ENCODE measurements around the gene TSKS.

Gene TSKS

GRCh38 chr19:49799798-49800376, 36.8 kb upstream of the TSKS start:
- Histone ChIP-seq H3K27ac (no peak overlapping the region), H3K27me3 (replicated peaks) (no peaks in the 10 kb centered on the region), H3K4me3 (ENCODE audit: low read depth, low read length) (no peak overlapping the region), H3K36me3 (replicated peaks) (peaks cover 75% of the 10 kb centered on the region)
- DNase-seq = no peak
- TF ChIP-seq CTCF (IDR thresholded peaks at IDR 0.05; ENCODE audit: low read depth, low read length, missing control alignments) = peak; percentile 39
- in situ Hi-C loops (cut with HindIII; ENCODE audit: low pct_ligation_motif_present, low sequenced_read_pairs) = no loop called here

GRCh38 chr19:49799271-49799797, 36.2 kb upstream of the TSKS start:
- no peak for TF ChIP-seq CTCF (IDR thresholded peaks at IDR 0.05; ENCODE audit: low read depth, low read length, missing control alignments)
- no peak overlapping the region for H3K27ac ChIP-seq
- no peak overlapping the region for H3K4me3 ChIP-seq (ENCODE audit: low read depth, low read length)
- no peak for DNase-seq
- no peaks in the 10 kb centered on the region for H3K27me3 ChIP-seq (replicated peaks)
- in situ Hi-C loops (cut with HindIII; ENCODE audit: low pct_ligation_motif_present, low sequenced_read_pairs) = no loop called here
- peaks cover 77% of the 10 kb centered on the region for H3K36me3 ChIP-seq (replicated peaks)

GRCh38 chr19:49798574-49798973, 35.5 kb upstream of the TSKS start:
- in situ Hi-C loops (cut with HindIII; ENCODE audit: low pct_ligation_motif_present, low sequenced_read_pairs) = no loop called here
- no peak for TF ChIP-seq CTCF (IDR thresholded peaks at IDR 0.05; ENCODE audit: low read depth, low read length, missing control alignments)
- H3K4me3 ChIP-seq (ENCODE audit: low read depth, low read length) = no peak overlapping the region
- H3K27ac ChIP-seq = no peak overlapping the region
- H3K27me3 ChIP-seq (replicated peaks) = no peaks in the 10 kb centered on the region
- no peak for DNase-seq
- H3K36me3 ChIP-seq (replicated peaks) = peaks cover 77% of the 10 kb centered on the region

- DNase-seq = no peak
- peaks cover 79% of the 10 kb centered on the region for H3K36me3 ChIP-seq (replicated peaks)
- no peaks in the 10 kb centered on the region for H3K27me3 ChIP-seq (replicated peaks)
- no peak overlapping the region for H3K4me3 ChIP-seq (ENCODE audit: low read depth, low read length)
- no peak for TF ChIP-seq CTCF (IDR thresholded peaks at IDR 0.05; ENCODE audit: low read depth, low read length, missing control alignments)
- in situ Hi-C loops (cut with HindIII; ENCODE audit: low pct_ligation_motif_present, low sequenced_read_pairs) = no loop called here
- H3K27ac ChIP-seq = no peak overlapping the region
Observed at GRCh38 chr19:49795615-49796014, 32.5 kb upstream of the TSKS start.

- Histone ChIP-seq H3K4me3 (ENCODE audit: low read depth, low read length) (no peak overlapping the region), H3K27ac (no peak overlapping the region), H3K27me3 (replicated peaks) (no peaks in the 10 kb centered on the region), H3K36me3 (replicated peaks) (peaks cover 61% of the 10 kb centered on the region)
- TF ChIP-seq CTCF (IDR thresholded peaks at IDR 0.05; ENCODE audit: low read depth, low read length, missing control alignments) = no peak
- no peak for DNase-seq
- in situ Hi-C loops (cut with HindIII; ENCODE audit: low pct_ligation_motif_present, low sequenced_read_pairs) = no loop called here
Observed at GRCh38 chr19:49793561-49793840, 30.4 kb upstream of the TSKS start.

Measured in brain microvascular endothelial cell (primary cell).